Measurements from ENCODE around the gene VTI1A.

DNA sequence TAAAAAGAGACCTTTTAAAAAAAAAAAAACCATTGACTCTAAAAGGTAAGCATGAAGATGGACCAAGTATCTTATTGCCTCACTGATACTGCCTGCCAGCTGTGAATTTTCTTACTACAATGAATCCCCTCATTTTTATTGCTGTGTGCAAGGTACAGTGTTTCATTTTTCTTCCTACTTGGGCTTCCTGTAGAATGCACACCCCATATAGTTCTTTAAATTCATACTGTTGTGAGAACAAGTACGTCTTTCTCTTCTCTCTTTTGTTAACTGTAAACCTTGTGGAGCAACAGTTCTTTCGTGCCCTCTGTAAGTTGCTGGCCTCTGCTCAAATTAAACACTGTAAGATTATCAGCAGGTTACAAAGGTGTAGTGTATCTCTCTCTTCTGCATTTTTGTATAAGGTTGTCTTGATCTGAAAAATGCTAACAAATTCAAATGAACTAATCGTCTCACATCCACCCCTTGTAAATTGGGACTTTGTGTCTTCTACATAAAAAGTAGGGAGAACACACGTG is 105.6 kb downstream of the VTI1A start:
- TF ChIP-seq, protein P1, sequence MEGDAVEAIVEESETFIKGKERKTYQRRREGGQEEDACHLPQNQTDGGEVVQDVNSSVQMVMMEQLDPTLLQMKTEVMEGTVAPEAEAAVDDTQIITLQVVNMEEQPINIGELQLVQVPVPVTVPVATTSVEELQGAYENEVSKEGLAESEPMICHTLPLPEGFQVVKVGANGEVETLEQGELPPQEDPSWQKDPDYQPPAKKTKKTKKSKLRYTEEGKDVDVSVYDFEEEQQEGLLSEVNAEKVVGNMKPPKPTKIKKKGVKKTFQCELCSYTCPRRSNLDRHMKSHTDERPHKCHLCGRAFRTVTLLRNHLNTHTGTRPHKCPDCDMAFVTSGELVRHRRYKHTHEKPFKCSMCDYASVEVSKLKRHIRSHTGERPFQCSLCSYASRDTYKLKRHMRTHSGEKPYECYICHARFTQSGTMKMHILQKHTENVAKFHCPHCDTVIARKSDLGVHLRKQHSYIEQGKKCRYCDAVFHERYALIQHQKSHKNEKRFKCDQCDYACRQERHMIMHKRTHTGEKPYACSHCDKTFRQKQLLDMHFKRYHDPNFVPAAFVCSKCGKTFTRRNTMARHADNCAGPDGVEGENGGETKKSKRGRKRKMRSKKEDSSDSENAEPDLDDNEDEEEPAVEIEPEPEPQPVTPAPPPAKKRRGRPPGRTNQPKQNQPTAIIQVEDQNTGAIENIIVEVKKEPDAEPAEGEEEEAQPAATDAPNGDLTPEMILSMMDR (conservative IDR thresholded peaks at IDR 0.05 in 1 of 2, IDR thresholded peaks at IDR 0.05 in 1 of 2; ENCODE audit: extremely low read depth in 1 of 2, insufficient read depth in 1 of 2, low read depth in 1 of 2, low read length in 2 of 2), result no peak
- TF ChIP-seq EZH2 (IDR thresholded peaks at IDR 0.05; ENCODE audit: borderline replicate concordance, low read length), result no peak
